H9 (cell line): ENCODE results near the gene BPTF. TPM values are rescaled to one million over a fixed set of nuclear protein-coding genes. Genes with fewer than 3 reads are reported as not detected.

Experiments
- DNase-seq: peaks from one replicate; pipeline ENCODE4 v3.0.0-alpha.2; 2017
- H2AFZ ChIP-seq: one replicate; pipeline ENCODE4 v1.6.1; 2013; ENCODE audit warnings: mild to moderate bottlenecking, low read length, control low read depth, moderate library complexity
- H2AK5ac ChIP-seq: 2 replicates; pipeline ENCODE4 v1.6.1; 2013; ENCODE audit warnings: low read length, control low read depth, mixed read lengths; ENCODE audit not compliant: insufficient read length
- H2BK120ac ChIP-seq: one replicate; pipeline ENCODE4 v1.6.1; 2013; ENCODE audit warnings: low read depth, mild to moderate bottlenecking, low read length, control low read depth, inconsistent platforms; ENCODE audit not compliant: poor library complexity, severe bottlenecking
- H2BK12ac ChIP-seq: 2 replicates; pipeline ENCODE4 v1.6.1; 2013; ENCODE audit warnings: low read length, control low read depth, mixed read lengths, low read depth; ENCODE audit not compliant: insufficient read length
- H2BK15ac ChIP-seq: 2 replicates; pipeline ENCODE4 v1.6.1; 2013; ENCODE audit warnings: low read depth, low read length, control low read depth
- H2BK20ac ChIP-seq: one replicate; pipeline ENCODE4 v1.6.1; 2013; ENCODE audit warnings: low read depth, mild to moderate bottlenecking, low read length, control low read depth, inconsistent platforms; ENCODE audit not compliant: poor library complexity, severe bottlenecking
- H2BK5ac ChIP-seq: 2 replicates; pipeline ENCODE4 v1.6.1; 2013; ENCODE audit warnings: low read length, control low read depth, mixed read lengths; ENCODE audit not compliant: insufficient read length
- H3K14ac ChIP-seq: 2 replicates; pipeline ENCODE4 v1.6.1; 2013; ENCODE audit warnings: low read length, control low read depth; ENCODE audit not compliant: insufficient read depth
- H3K18ac ChIP-seq: 2 replicates; pipeline ENCODE4 v1.6.1; 2013; ENCODE audit warnings: low read depth, mild to moderate bottlenecking, mixed read lengths, low read length, control low read depth; ENCODE audit not compliant: insufficient read length
- H3K23ac ChIP-seq: 2 replicates; pipeline ENCODE4 v1.6.1; 2013; ENCODE audit warnings: low read length, control low read depth, mixed read lengths, low read depth; ENCODE audit not compliant: insufficient read length
- H3K23me2 ChIP-seq: 2 replicates; pipeline ENCODE4 v1.6.1; 2013; ENCODE audit warnings: low read depth, mild to moderate bottlenecking, mixed read lengths, low read length, control low read depth; ENCODE audit not compliant: insufficient read length, poor library complexity, severe bottlenecking
- H3K27ac ChIP-seq: 2 replicates; pipeline ENCODE4 v1.5.1; 2013; ENCODE audit warnings: low read length, control low read depth, mixed read lengths, low read depth; ENCODE audit not compliant: insufficient read length
- H3K27me3 ChIP-seq: 2 replicates; pipeline ENCODE4 v1.6.1; 2013; ENCODE audit warnings: low read length, control low read depth, inconsistent platforms; ENCODE audit not compliant: insufficient read depth
- H3K4ac ChIP-seq: 2 replicates; pipeline ENCODE4 v1.6.1; 2013; ENCODE audit warnings: low read depth, mild to moderate bottlenecking, control low read depth, inconsistent platforms, low read length, moderate library complexity
- H3K4me1 ChIP-seq: 2 replicates; pipeline ENCODE4 v1.6.1; 2013; ENCODE audit warnings: low read length, control low read depth, inconsistent platforms; ENCODE audit not compliant: insufficient read depth
- H3K4me2 ChIP-seq: 2 replicates; pipeline ENCODE4 v1.6.1; 2013; ENCODE audit warnings: low read length, control low read depth, mixed read lengths; ENCODE audit not compliant: insufficient read length, insufficient read depth
- H3K56ac ChIP-seq: 2 replicates; pipeline ENCODE4 v1.6.1; 2013; ENCODE audit warnings: low read depth, mild to moderate bottlenecking, mixed read lengths, low read length, control low read depth; ENCODE audit not compliant: insufficient read length
- H3K79me1 ChIP-seq: 2 replicates; pipeline ENCODE4 v1.6.1; 2013; ENCODE audit warnings: low read depth, mild to moderate bottlenecking, moderate library complexity, low read length, control low read depth, inconsistent platforms; ENCODE audit not compliant: insufficient read depth, poor library complexity, severe bottlenecking
- H3K79me2 ChIP-seq: 2 replicates; pipeline ENCODE4 v1.6.1; 2013; ENCODE audit warnings: low read length, control low read depth, inconsistent platforms; ENCODE audit not compliant: insufficient read depth
- H3K9ac ChIP-seq: 2 replicates; pipeline ENCODE4 v1.6.1; 2013; ENCODE audit warnings: low read length, control low read depth, mixed read lengths; ENCODE audit not compliant: insufficient read length; ENCODE audit errors: extremely low read depth
- H3K9me3 ChIP-seq: one replicate; pipeline ENCODE4 v1.6.1; 2013; ENCODE audit warnings: low read depth, low read length, inconsistent platforms; ENCODE audit not compliant: control insufficient read depth
- H3T11ph ChIP-seq: one replicate; pipeline ENCODE4 v1.6.1; 2013; ENCODE audit warnings: mild to moderate bottlenecking, low read length, control low read depth, inconsistent platforms
- H4K20me1 ChIP-seq: one replicate; pipeline ENCODE4 v1.6.1; 2013; ENCODE audit not compliant: control insufficient read depth, insufficient read length, insufficient read depth
- H4K5ac ChIP-seq: 2 replicates; pipeline ENCODE4 v1.6.1; 2013; ENCODE audit warnings: low read depth, mild to moderate bottlenecking, mixed read lengths, low read length, control low read depth; ENCODE audit not compliant: insufficient read length
- H4K8ac ChIP-seq: replicated peaks from 2 replicates; pipeline ENCODE4 v1.6.1; 2013; ENCODE audit warnings: low read length, control low read depth, mixed read lengths, low read depth; ENCODE audit not compliant: insufficient read length
- H4K91ac ChIP-seq: 2 replicates; pipeline ENCODE4 v1.6.1; 2013; ENCODE audit warnings: low read depth, mild to moderate bottlenecking, moderate library complexity, mixed read lengths, low read length, control low read depth; ENCODE audit not compliant: insufficient read length
- H3K27ac Mint-ChIP-seq, 3 experiments: 2 replicates in 2 of 3; 3 replicates in 1 of 3; pipeline ENCODE4 v1.8.0; 2020 to 2021; ENCODE audit warnings: mixed read lengths in 3 of 3, mild to moderate bottlenecking in 1 of 3, moderate library complexity in 1 of 3
- H3K27me3 Mint-ChIP-seq: 2 replicates; pipeline ENCODE4 v1.8.0; 2021; ENCODE audit warnings: low read depth, mild to moderate bottlenecking, moderate library complexity, mixed read lengths
- H3K36me3 Mint-ChIP-seq, 3 experiments: 2 replicates in 2 of 3; 3 replicates in 1 of 3; pipeline ENCODE4 v1.8.0; 2020 to 2021; ENCODE audit warnings: low read depth in 3 of 3, mixed read lengths in 3 of 3; ENCODE audit not compliant: insufficient read depth in 1 of 3
- H3K4me1 Mint-ChIP-seq, 2 experiments: 2 replicates each; pipeline ENCODE4 v1.8.0; 2020; ENCODE audit warnings: mixed read lengths in 2 of 2
- H3K4me3 Mint-ChIP-seq, 2 experiments: 2 replicates in 1 of 2; 3 replicates in 1 of 2; pipeline ENCODE4 v1.8.0; 2020 to 2021; ENCODE audit warnings: mild to moderate bottlenecking in 2 of 2, mixed read lengths in 2 of 2, moderate library complexity in 1 of 2
- H3K9me3 Mint-ChIP-seq, 2 experiments: 2 replicates in 1 of 2; 3 replicates in 1 of 2; pipeline ENCODE4 v1.8.0; 2020; ENCODE audit warnings: mild to moderate bottlenecking in 2 of 2, mixed read lengths in 2 of 2, moderate library complexity in 1 of 2
- CTCF ChIP-seq: fragments of 200-600 bp; sonication (generic); conservative IDR thresholded peaks from 3 replicates; pipeline ENCODE4 v1.8.0; 2021; ENCODE audit warnings: antibody characterized with exemption, mild to moderate bottlenecking
- WGBS: extraction: QIAGEN DNeasy Blood & Tissue Kit; methylation state at CpG from one replicate; pipeline ENCODE4 v1.1.7; 2013; ENCODE audit warnings: missing lambda C conversion rate, low lambda C conversion rate, mixed read lengths; ENCODE audit not compliant: insufficient read length; ENCODE audit errors: extremely low coverage; 5-methylcytosine and 5-hydroxymethylcytosine counted together
- total RNA-seq: library from RNA; stranded (reverse); gene quantifications from 2 replicates; pipeline ENCODE4 v1.2.1, GENCODE V29; 2021

Gene BPTF
- total RNA-seq, 1 experiment from 2014 or later, result 203 TPM

GRCh38 chr17:67785122-67785477 is 40.2 kb upstream of the BPTF start:
- no peak overlapping the region for H3K27ac Mint-ChIP-seq
- H2BK15ac ChIP-seq, result no peak overlapping the region

More at GRCh38 chr17:67785122-67785477, 40.2 kb upstream of the BPTF start:
- H3K27me3 ChIP-seq, result no peaks in the 10 kb centered on the region
- no peaks in the 10 kb centered on the region for H3K4me1 ChIP-seq
- H2BK120ac ChIP-seq, result no peak overlapping the region
- peaks cover 3% of the 10 kb centered on the region; the same call in 1 of the 2 replicates for H3K27me3 Mint-ChIP-seq
- no peak for TF ChIP-seq CTCF
- H3K9me3 Mint-ChIP-seq, result no peaks in the 10 kb centered on the region
- no peak overlapping the region for H3K4me2 ChIP-seq
- no peaks in the 10 kb centered on the region for H3K79me1 ChIP-seq
- no peak overlapping the region for H3K4ac ChIP-seq
- H2AK5ac ChIP-seq, result no peak overlapping the region
- no peak overlapping the region for H3K14ac ChIP-seq
- no peak overlapping the region for H4K91ac ChIP-seq
- no peaks in the 10 kb centered on the region for H3K79me2 ChIP-seq
- no peak for DNase-seq
- no peak overlapping the region for H3K56ac ChIP-seq
- no peak overlapping the region for H2AFZ ChIP-seq
- H3K27ac ChIP-seq, result no peak overlapping the region
- no peaks in the 10 kb centered on the region for H3K9me3 ChIP-seq
- no peaks in the 10 kb centered on the region for H3K36me3 Mint-ChIP-seq
- no peaks in the 10 kb centered on the region for H4K20me1 ChIP-seq
- H3K23me2 ChIP-seq, result no peaks in the 10 kb centered on the region
- H3K4me1 Mint-ChIP-seq, result no peaks in the 10 kb centered on the region
- H3T11ph ChIP-seq, result no peak overlapping the region
- no CpG with 5 or more reads among the region's 3 CpGs for WGBS
- no peak overlapping the region for H3K4me3 Mint-ChIP-seq
- H2BK20ac ChIP-seq, result no peak overlapping the region
- H3K18ac ChIP-seq, result no peak overlapping the region
- no peak overlapping the region for H4K5ac ChIP-seq
- H2BK5ac ChIP-seq, result no peak overlapping the region
- no peak overlapping the region for H3K9ac ChIP-seq
- H2BK12ac ChIP-seq, result no peak overlapping the region
- H4K8ac ChIP-seq, result no peak overlapping the region
- H3K23ac ChIP-seq, result no peak overlapping the region
